Epidermal melanocyte (primary cell): ENCODE data around the gene TTLL11.
"Not testable (repeated sequence)": the region's sequence is repeated elsewhere in the genome, so short reads cannot be mapped to it uniquely, and the experiment has no call there.

Source experiments
- DNase-seq: peaks from one replicate; pipeline ENCODE4 v3.0.0; 2011; ENCODE audit warnings: low spot score; ENCODE audit not compliant: insufficient read length

The TTLL11 gene

GRCh38 chr9:121816449-121816817 is 276.7 kb downstream of the TTLL11 start:
- no peak for DNase-seq

- no peak for DNase-seq
Measured at GRCh38 chr9:121815546-121816448, 277.3 kb downstream of the TTLL11 start.

DNA sequence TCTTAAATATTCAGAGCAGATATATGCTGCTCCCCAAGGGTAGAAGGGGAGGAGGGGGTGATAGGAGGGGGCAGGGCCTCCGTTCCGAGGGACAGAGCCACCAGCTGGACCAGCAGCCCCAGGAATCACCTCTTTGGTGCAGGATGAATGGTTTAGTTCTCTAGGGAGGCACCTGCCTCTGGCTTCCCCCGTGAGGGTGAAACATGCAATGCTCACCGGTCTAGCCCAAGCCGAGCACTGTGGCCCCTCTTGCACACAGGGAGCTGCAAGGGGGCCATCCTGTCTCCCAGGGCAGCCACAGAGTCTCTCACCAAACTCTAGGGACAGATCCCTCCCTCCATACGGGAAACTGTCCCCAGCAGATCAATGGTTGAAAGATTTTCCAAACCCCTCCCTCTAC is 278.0 kb downstream of the TTLL11 start:
- DNase-seq = no peak

DNA sequence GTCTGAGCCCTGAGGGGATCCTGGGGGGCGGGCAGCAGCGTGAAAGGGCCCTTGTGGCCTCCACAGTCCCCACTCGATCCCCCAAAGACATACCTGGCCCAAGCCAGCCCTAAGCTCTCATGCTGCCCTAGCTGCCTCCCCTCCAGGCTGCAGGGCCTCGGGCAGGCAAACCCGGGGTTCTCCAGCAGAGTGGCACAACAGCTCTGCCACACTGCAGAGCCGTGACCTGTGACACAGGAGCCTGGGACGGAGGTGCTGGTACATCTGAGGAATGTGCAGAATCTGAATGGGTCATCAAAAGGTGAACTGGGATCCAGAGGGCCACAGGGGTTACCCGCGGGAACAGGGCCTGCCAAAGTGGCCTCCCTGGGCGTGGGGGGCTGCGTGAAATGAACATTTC is 278.5 kb downstream of the TTLL11 start:
- no peak for DNase-seq

- no peak for DNase-seq
Measured at GRCh38 chr9:121813519-121814210, 279.4 kb downstream of the TTLL11 start.

- DNase-seq = no peak
Measured at GRCh38 chr9:121812159-121812735, 280.9 kb downstream of the TTLL11 start.

GRCh38 chr9:121811751-121812150 is 281.4 kb downstream of the TTLL11 start:
- no peak for DNase-seq

DNA sequence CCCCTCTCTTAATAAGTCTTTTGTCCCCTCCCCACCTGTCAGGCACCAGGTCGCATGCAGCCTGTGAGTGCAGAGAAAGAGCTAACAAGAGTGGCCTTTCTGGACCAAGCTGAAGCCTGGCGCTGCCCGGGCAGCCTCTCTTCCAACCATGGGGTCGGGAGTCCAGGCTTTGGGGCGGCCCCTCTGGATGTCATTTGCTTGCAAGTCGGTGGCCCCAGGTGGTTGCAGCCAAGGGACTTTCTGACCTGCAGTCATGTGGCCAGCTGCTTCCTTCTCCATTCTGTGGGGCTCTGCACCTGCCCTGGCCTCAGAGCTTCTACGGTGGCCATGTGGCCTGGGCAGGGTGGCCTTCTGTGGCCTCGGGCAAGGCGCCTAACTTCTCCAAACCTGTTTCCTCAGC is 282.0 kb downstream of the TTLL11 start:
- DNase-seq = no peak

- no peak for DNase-seq
Measured at GRCh38 chr9:121810489-121810888, 282.6 kb downstream of the TTLL11 start.

- no peak for DNase-seq
Measured at GRCh38 chr9:121809356-121810050, 283.6 kb downstream of the TTLL11 start.

GRCh38 chr9:121808781-121809180 is 284.3 kb downstream of the TTLL11 start:
- no peak for DNase-seq

DNA sequence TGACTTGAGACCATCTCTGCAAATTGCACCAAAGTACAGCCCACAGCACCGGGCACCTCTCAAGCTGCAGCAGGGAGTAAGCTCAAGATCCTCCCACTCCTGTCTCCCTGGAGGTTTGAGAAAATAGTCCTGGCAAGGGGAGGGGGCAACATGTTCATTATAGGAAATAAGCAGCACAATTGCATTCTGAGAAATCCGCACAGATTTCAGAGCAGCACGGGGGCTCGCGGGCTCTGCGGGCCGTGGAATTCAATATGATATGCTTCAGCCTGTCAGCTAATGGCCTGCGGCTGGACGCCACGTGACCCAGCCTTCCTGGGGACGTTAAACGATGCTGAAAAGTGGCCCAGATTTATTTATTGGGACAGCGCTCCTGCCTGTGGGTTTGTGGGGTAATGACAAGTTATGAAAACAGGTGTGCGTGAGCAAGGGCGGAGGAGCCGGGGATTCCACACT is 285.3 kb downstream of the TTLL11 start:
- no peak for DNase-seq

DNA sequence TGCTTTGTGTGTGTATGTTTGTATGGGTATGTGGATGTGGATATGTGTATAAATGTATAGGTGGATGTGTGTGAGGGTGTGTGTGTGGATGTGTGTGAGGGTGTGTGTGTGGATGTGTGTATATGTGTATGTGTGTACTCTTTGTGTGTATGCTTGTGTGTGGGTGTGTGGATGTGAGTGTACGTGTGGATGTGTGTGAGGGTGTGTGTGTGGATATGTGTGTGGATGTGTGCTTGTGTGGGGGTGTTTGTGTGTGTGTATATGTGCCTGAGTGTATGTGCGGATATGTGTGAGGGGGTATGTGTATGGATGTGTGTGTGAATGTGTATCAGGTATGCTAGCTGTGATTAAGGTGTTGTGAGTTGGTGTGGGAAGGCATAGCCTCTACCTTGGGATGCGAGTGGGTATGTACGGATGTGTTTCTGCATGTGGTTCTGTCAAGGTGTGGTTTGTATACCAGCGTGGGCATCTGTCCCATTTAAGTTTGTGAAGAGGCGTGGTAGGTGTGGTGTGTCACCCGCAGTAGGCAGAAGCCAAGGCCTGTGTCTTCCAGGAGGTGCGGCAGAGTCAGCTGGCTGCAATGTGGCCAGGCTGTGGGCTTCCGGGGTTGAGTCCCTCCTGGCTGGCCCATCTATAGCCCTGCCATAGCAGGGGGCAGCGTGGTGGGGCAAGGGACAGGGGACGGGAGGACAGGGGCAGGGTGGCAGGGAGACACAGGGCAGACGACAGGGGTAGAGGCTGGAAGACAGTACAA is 285.9 kb downstream of the TTLL11 start:
- DNase-seq = no peak

DNA sequence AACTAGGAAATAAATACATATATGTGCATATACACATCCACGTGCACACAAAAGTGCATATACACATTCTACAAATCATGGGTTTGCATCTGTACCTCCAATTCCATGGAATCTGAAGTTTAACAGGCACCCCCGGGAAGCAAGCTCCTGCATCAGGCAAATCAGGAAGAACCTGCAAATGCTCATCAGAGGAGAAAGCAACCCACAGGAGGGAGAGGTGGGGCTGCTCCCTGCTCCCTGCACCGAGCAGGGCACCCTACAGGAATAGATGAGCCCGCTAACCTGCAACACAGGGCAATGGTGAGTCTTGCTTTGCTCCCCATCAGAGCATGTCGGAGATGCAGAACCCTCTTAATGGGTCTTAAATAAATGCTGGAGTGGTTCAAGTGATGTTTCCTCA is 290.4 kb downstream of the TTLL11 start:
- no peak for DNase-seq

GRCh38 chr9:121801579-121801978 is 291.5 kb downstream of the TTLL11 start:
- DNase-seq = no peak

- DNase-seq = no peak
Measured at GRCh38 chr9:121800376-121800775, 292.7 kb downstream of the TTLL11 start.

DNA sequence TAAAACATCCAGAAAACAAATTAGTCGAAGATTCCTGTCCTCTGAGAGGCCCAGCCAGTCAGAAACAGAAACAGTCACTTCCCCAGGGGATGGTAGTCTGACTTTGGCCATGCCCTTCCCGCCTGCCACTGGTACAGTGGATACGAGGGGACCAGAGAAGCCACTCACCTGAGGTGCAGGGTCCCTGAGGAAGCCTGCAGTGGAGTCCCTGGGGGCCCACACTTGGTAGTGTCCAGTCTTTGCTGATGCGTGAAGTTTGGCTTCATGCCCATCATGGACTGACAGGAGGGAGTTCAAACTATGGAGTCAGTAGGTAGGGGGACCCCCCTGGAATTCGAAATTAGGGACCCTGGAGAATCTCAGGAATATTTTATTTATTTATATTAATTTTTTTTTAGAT is 294.2 kb downstream of the TTLL11 start:
- no peak for DNase-seq

DNA sequence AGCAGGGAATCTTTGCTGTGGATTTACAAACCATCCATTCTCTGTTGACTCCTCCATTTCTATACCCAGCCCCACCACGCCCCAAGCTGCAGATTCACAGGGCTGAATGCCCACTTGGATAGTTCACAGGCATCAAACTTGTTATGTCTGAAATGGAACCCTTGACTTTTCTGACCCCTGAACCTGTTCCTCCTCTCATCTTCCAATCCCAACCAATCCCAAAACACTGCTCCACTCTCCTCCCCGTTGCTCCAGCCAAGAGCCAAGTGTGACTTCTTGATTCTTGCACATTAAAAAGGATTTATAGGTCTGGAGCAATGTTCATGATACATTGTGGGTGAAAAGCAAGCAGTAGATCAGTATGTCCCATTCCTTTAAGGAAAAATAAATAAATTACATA is 296.0 kb downstream of the TTLL11 start:
- DNase-seq = no peak

GRCh38 chr9:121794334-121794733 is 298.8 kb downstream of the TTLL11 start:
- DNase-seq = not testable (repeated sequence)

DNA sequence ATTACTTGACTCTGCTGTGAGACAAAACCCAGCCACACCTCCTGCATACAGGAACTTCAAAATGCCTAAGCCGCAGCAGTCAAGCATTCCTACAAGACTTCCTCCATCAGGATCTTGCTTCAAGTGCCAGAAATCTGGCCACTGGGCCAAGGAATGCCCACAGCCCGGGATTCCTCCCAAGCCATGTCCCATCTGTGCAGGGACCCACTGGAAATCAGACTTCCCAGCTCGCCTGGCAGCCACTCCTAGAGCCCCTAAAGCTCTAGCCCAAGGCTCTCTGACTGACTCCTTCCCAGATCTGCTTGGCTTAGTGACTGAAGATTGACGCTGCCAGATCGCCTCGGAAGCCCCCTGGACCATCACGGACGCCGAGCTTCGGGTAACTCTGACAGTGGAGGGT is 300.6 kb downstream of the TTLL11 start:
- not testable (repeated sequence) for DNase-seq

GRCh38 chr9:121790841-121791240 is 302.3 kb downstream of the TTLL11 start:
- DNase-seq = no peak
